Femur (tissue), 1 donor: ENCODE results near the gene OGFOD3.

ENCODE experiments used
- DNase-seq: peaks from one replicate; pipeline ENCODE4 v3.0.0-alpha.2; 2017

Gene OGFOD3

GRCh38 chr17:82446124-82446523, 27.7 kb upstream of the OGFOD3 start:
- DNase-seq = no peak

GRCh38 chr17:82445542-82445941, 27.2 kb upstream of the OGFOD3 start:
- no peak for DNase-seq

- DNase-seq = peak; percentile 76
Measured at GRCh38 chr17:82444941-82445521, 26.6 kb upstream of the OGFOD3 start.

GRCh38 chr17:82444284-82444893, 26.0 kb upstream of the OGFOD3 start:
- no peak for DNase-seq

- no peak for DNase-seq
Measured at GRCh38 chr17:82443465-82444283, 25.3 kb upstream of the OGFOD3 start.

GRCh38 chr17:82442643-82443464, 24.5 kb upstream of the OGFOD3 start:
- no peak for DNase-seq

- DNase-seq = no peak
Measured at GRCh38 chr17:82441691-82442487, 23.5 kb upstream of the OGFOD3 start.

- peak; percentile 66 for DNase-seq
Measured at GRCh38 chr17:82440991-82441627, 22.7 kb upstream of the OGFOD3 start.

GRCh38 chr17:82440469-82440981, 22.1 kb upstream of the OGFOD3 start:
- DNase-seq = no peak

GRCh38 chr17:82439829-82440365, 21.5 kb upstream of the OGFOD3 start:
- no peak for DNase-seq

GRCh38 chr17:82439194-82439828, 20.9 kb upstream of the OGFOD3 start:
- no peak for DNase-seq

GRCh38 chr17:82438401-82439193, 20.2 kb upstream of the OGFOD3 start:
- no peak for DNase-seq

- DNase-seq = no peak
Measured at GRCh38 chr17:82437325-82437668, 18.9 kb upstream of the OGFOD3 start.

GRCh38 chr17:82436601-82437324, 18.4 kb upstream of the OGFOD3 start:
- DNase-seq = no peak

- no peak for DNase-seq
Measured at GRCh38 chr17:82435601-82436583, 17.5 kb upstream of the OGFOD3 start.

GRCh38 chr17:82435103-82435502, 16.7 kb upstream of the OGFOD3 start:
- DNase-seq = no peak

- no peak for DNase-seq
Measured at GRCh38 chr17:82434216-82434565, 15.8 kb upstream of the OGFOD3 start.

GRCh38 chr17:82433560-82434215, 15.3 kb upstream of the OGFOD3 start:
- no peak for DNase-seq
